Transverse colon (tissue), 4 donors: Measurements from ENCODE around the gene FDPS.
A peak's percentile ranks its signal among the peaks of the same experiment; 100 is the strongest.

ENCODE experiments used
- POLR2A ChIP-seq: fragments of 450-650 bp; IDR thresholded peaks from one replicate; pipeline ENCODE4 v1.6.1; 2016; ENCODE audit warnings: antibody characterized with exemption, mild to moderate bottlenecking, moderate library complexity
- POLR2AphosphoS5 ChIP-seq, 3 donors: sonication (generic); formaldehyde crosslinking; IDR thresholded peaks; one replicate each; pipeline ENCODE4 v1.6.1; 2016; ENCODE audit warnings: antibody characterized with exemption in 3 of 3
- TF ChIP-seq, protein P1 (sequence below), 5 experiments: fragments of 200-600 bp in 3 of 5; fragments of 450-650 bp in 2 of 5; sonication (generic) in 3 of 5; IDR thresholded peaks; 1 replicate in 2 of 5; 2 replicates in 3 of 5; pipeline ENCODE4 v1.5.1; 2016 to 2017; ENCODE audit warnings: antibody characterized with exemption in 5 of 5, inconsistent platforms in 3 of 5, mild to moderate bottlenecking in 2 of 5, moderate library complexity in 1 of 5

DNA sequence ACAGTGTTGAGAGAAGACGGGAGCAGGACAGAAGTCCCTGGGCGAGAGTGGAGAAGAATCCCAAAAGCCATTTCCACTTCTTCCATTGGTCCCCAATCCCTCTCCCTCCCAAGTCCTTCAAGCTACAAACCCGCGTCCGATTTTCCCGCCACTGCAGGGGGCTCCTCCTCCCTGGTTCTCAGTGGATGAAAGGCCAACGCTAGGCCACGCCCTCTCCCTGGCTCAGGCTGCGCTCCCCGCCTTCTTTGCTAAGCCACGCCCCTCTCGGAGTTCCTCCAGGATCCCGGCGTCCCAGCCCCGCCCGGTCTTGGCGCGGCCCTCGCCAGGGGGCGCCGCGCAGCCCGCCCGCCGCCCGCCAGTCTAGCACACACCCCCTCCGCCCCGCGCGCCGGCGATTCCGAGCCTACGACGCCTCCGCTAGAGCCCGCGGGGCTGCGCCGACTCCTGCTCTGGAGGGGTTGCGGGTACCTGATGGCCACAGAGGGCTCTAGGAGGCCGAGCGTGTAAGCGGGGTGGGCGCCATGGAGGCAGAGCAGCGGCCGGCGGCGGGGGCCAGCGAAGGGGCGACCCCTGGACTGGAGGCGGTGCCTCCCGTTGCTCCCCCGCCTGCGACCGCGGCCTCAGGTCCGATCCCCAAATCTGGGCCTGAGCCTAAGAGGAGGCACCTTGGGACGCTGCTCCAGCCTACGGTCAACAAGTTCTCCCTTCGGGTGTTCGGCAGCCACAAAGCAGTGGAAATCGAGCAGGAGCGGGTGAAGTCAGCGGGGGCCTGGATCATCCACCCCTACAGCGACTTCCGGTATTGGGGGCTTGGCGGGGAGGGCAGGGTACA lies 31.4 kb upstream of the FDPS start, which contains the start of gene HCN3:
- TF ChIP-seq, protein P1, sequence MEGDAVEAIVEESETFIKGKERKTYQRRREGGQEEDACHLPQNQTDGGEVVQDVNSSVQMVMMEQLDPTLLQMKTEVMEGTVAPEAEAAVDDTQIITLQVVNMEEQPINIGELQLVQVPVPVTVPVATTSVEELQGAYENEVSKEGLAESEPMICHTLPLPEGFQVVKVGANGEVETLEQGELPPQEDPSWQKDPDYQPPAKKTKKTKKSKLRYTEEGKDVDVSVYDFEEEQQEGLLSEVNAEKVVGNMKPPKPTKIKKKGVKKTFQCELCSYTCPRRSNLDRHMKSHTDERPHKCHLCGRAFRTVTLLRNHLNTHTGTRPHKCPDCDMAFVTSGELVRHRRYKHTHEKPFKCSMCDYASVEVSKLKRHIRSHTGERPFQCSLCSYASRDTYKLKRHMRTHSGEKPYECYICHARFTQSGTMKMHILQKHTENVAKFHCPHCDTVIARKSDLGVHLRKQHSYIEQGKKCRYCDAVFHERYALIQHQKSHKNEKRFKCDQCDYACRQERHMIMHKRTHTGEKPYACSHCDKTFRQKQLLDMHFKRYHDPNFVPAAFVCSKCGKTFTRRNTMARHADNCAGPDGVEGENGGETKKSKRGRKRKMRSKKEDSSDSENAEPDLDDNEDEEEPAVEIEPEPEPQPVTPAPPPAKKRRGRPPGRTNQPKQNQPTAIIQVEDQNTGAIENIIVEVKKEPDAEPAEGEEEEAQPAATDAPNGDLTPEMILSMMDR (IDR thresholded peaks at IDR 0.05) = peak; percentile 11 to 79 (median 58)
- TF ChIP-seq POLR2A (no peak), POLR2AphosphoS5 (IDR thresholded peaks at IDR 0.05) (peak in 1 of 3 donors; percentile 9)
